AG04450 (cell line): ENCODE data around the gene TLX1. TPM values are rescaled to one million over a fixed set of nuclear protein-coding genes. Genes with fewer than 3 reads are reported as not detected.

ENCODE experiments used
- CTCF ChIA-PET: fragments of 300-600, 350-600 bp; formaldehyde crosslinking; extraction: SDS; loops from one replicate; lab custom pipeline; 2022; ENCODE audit warnings: antibody characterized with exemption, inconsistent platforms; lab: Charles Lee
- POLR2A ChIA-PET: fragments of 350-600 bp; formaldehyde crosslinking; extraction: SDS; loops from one replicate; lab custom pipeline; 2021; ENCODE audit warnings: antibody characterized with exemption, inconsistent platforms; lab: Yijun Ruan, JAX
- DNase-seq: peaks from one replicate; pipeline ENCODE4 v3.0.0-alpha.2; 2011; ENCODE audit warnings: low read depth, low spot score
- H3K27ac ChIP-seq: one replicate; pipeline ENCODE4 v1.5.1; 2012; ENCODE audit warnings: low read depth, low read length, control low read depth
- H3K27me3 ChIP-seq: one replicate; pipeline ENCODE4 v1.6.0; 2012; ENCODE audit warnings: low read length; ENCODE audit not compliant: control insufficient read depth, insufficient read depth
- H3K4me3 ChIP-seq: 2 replicates; pipeline ENCODE4 v1.5.1; 2011; ENCODE audit warnings: mild to moderate bottlenecking, low read depth, low read length, control low read depth
- H3K9me3 ChIP-seq: 2 replicates; pipeline ENCODE4 v1.5.1; 2012; ENCODE audit warnings: low read length; ENCODE audit not compliant: control insufficient read depth, insufficient read depth
- polyA plus RNA-seq: library from polyadenylated mRNA; depleted of rRNA; stranded (reverse); fragments of >200 nt; gene quantifications from 2 replicates; pipeline ENCODE4 v1.2.3, GENCODE V29; 2011
- TF ChIP-seq, protein P1 (sequence below): IDR thresholded peaks from 2 replicates; pipeline ENCODE4 v1.5.1; 2011; ENCODE audit warnings: low read depth, low read length, control low read depth, inconsistent platforms

Gene TLX1
- polyA plus RNA-seq, 1 experiment: not detected

GRCh38 chr10:101140084-101140949 is 9.2 kb downstream of the TLX1 start:
- Histone ChIP-seq H3K9me3 (no peaks in the 10 kb centered on the region; the same call in 1 of the 2 replicates), H3K27ac (no peak overlapping the region), H3K4me3 (no peak overlapping the region), H3K27me3 (peaks cover 93% of the 10 kb centered on the region)
- TF ChIP-seq, protein P1, sequence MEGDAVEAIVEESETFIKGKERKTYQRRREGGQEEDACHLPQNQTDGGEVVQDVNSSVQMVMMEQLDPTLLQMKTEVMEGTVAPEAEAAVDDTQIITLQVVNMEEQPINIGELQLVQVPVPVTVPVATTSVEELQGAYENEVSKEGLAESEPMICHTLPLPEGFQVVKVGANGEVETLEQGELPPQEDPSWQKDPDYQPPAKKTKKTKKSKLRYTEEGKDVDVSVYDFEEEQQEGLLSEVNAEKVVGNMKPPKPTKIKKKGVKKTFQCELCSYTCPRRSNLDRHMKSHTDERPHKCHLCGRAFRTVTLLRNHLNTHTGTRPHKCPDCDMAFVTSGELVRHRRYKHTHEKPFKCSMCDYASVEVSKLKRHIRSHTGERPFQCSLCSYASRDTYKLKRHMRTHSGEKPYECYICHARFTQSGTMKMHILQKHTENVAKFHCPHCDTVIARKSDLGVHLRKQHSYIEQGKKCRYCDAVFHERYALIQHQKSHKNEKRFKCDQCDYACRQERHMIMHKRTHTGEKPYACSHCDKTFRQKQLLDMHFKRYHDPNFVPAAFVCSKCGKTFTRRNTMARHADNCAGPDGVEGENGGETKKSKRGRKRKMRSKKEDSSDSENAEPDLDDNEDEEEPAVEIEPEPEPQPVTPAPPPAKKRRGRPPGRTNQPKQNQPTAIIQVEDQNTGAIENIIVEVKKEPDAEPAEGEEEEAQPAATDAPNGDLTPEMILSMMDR: no peak
- POLR2A ChIA-PET: no interaction called here
- CTCF ChIA-PET: interaction anchor here (0.7 to 10.7 kb wide), 6 partner anchors 43 to 121 kb away, joined by 4 to 304 read pairs (median 24); no protein-coding TSS in a partner anchor
- no peak for DNase-seq

- Histone ChIP-seq H3K9me3 (peaks cover 3% of the 10 kb centered on the region; the same call in 1 of the 2 replicates), H3K4me3 (no peak overlapping the region), H3K27me3 (peaks cover 93% of the 10 kb centered on the region), H3K27ac (no peak overlapping the region)
- POLR2A ChIA-PET: interaction anchor here (1.6 kb wide), 1 partner anchor 80 kb away, joined by 9 read pairs; the partner anchor contains the start of gene KAZALD1
- CTCF ChIA-PET: interaction anchor here (0.6 to 10.7 kb wide), 16 partner anchors 11 to 172 kb away, joined by 4 to 304 read pairs (median 10); no protein-coding TSS in a partner anchor
- no peak for DNase-seq
- TF ChIP-seq, protein P1: no peak
Measured at GRCh38 chr10:101140950-101141615, 10.0 kb downstream of the TLX1 start.

- no peak overlapping the region for H3K4me3 ChIP-seq
- TF ChIP-seq, protein P1: peak; percentile 97
- POLR2A ChIA-PET: interaction anchor here (0.6 to 1.6 kb wide), 6 partner anchors 45 to 101 kb away, joined by 3 to 19 read pairs (median 5); partner anchors contain the start of gene KAZALD1
- peaks cover 93% of the 10 kb centered on the region for H3K27me3 ChIP-seq
- H3K9me3 ChIP-seq: peaks cover 5% of the 10 kb centered on the region; the same call in 1 of the 2 replicates
- no peak overlapping the region for H3K27ac ChIP-seq
- CTCF ChIA-PET: interaction anchor here (0.6 to 10.7 kb wide), 37 partner anchors 10 to 544 kb away, joined by 3 to 304 read pairs (median 6); partner anchors contain the start of genes KAZALD1 and TLX1
- DNase-seq: peak; percentile 56
Measured at GRCh38 chr10:101141616-101142532, 10.8 kb downstream of the TLX1 start.

- DNase-seq: no peak
- ChIA-PET POLR2A (interaction anchor here (0.6 to 1.6 kb wide), 6 partner anchors 46 to 101 kb away, joined by 3 to 19 read pairs (median 5); partner anchors contain the start of gene KAZALD1), CTCF (interaction anchor here (0.6 to 10.7 kb wide), 36 partner anchors 9 to 409 kb away, joined by 3 to 304 read pairs (median 6); partner anchors contain the start of genes KAZALD1, PDZD7, SFXN3 and TLX1)
- Histone ChIP-seq H3K27me3 (peaks cover 93% of the 10 kb centered on the region), H3K9me3 (peaks cover 5% of the 10 kb centered on the region; the same call in 1 of the 2 replicates), H3K27ac (no peak overlapping the region), H3K4me3 (no peak overlapping the region)
- TF ChIP-seq, protein P1: no peak
Measured at GRCh38 chr10:101142533-101143344, 11.6 kb downstream of the TLX1 start.
